ENCODE results near the gene PRKX. TPM values are rescaled to one million over a fixed set of nuclear protein-coding genes. Genes with fewer than 3 reads are reported as not detected.
"Not testable (repeated sequence)": the region's sequence is repeated elsewhere in the genome, so short reads cannot be mapped to it uniquely, and the experiment has no call there.

Gene PRKX
- total RNA-seq, 1 donor from 2014 or later: 25.1 TPM

GRCh38 chrX:3581609-3582108 lies 131.8 kb downstream of the PRKX start:
- DNase-seq (ENCODE audit: low read depth, low spot score): no peak

- no peak for DNase-seq (ENCODE audit: low read depth, low spot score)
These were observed 135.9 kb downstream of the PRKX start for GRCh38 chrX:3577551-3577950.

GRCh38 chrX:3576886-3577501 lies 136.5 kb downstream of the PRKX start:
- no peak for DNase-seq (ENCODE audit: low read depth, low spot score)

- no peak for DNase-seq (ENCODE audit: low read depth, low spot score)
These were observed 145.8 kb downstream of the PRKX start for GRCh38 chrX:3567686-3568085.

GRCh38 chrX:3563451-3563850 lies 150.0 kb downstream of the PRKX start:
- no peak for DNase-seq (ENCODE audit: low read depth, low spot score)

- not testable (repeated sequence) for DNase-seq (ENCODE audit: low read depth, low spot score)
These were observed 153.4 kb downstream of the PRKX start for GRCh38 chrX:3560010-3560409.

Data from pulmonary artery endothelial cell (primary cell).